Activated CD4-positive, alpha-beta memory T cell treated with anti-CD3 and anti-CD28 coated beads, Interleukin-2, amount 10 ng/mL, durations not matched to agents 7 days and 5 days (primary cell): ENCODE data around the gene ARHGAP6. TPM values are rescaled to one million over a fixed set of nuclear protein-coding genes. Genes with fewer than 3 reads are reported as not detected.
"Not testable (repeated sequence)": the region's sequence is repeated elsewhere in the genome, so short reads cannot be mapped to it uniquely, and the experiment has no call there.

Experiments
- CTCF ChIA-PET: fragments of 350-600 bp; sonication (Branson Sonifier 250); formaldehyde crosslinking; loops from one replicate; lab custom pipeline; 2021; ENCODE audit warnings: antibody characterized with exemption, inconsistent platforms; lab: Charles Lee
- POLR2A ChIA-PET: fragments of 350-600 bp; sonication (Branson Sonifier 250); formaldehyde crosslinking; loops from one replicate; lab custom pipeline; 2021; ENCODE audit warnings: antibody characterized with exemption; lab: Charles Lee
- DNase-seq: peaks from one replicate; pipeline ENCODE4 v3.0.0-alpha.2; 2020
- H3K27ac Mint-ChIP-seq: one replicate; pipeline ENCODE4 v1.8.0; 2021; ENCODE audit warnings: mild to moderate bottlenecking, mixed read lengths
- H3K27me3 Mint-ChIP-seq: one replicate; pipeline ENCODE4 v1.8.0; 2021; ENCODE audit warnings: mixed read lengths
- H3K36me3 Mint-ChIP-seq: one replicate; pipeline ENCODE4 v1.8.0; 2021; ENCODE audit warnings: low read depth, mixed read lengths
- H3K4me1 Mint-ChIP-seq: one replicate; pipeline ENCODE4 v1.8.0; 2021; ENCODE audit warnings: mixed read lengths
- H3K4me3 Mint-ChIP-seq: one replicate; pipeline ENCODE4 v1.8.0; 2021; ENCODE audit warnings: mild to moderate bottlenecking, mixed read lengths
- H3K9me3 Mint-ChIP-seq: one replicate; pipeline ENCODE4 v1.8.0; 2021; ENCODE audit warnings: mixed read lengths
- total RNA-seq, 2 experiments: library from RNA; stranded (reverse); gene quantifications; one replicate each; pipeline ENCODE4 v1.2.3, GENCODE V29; 2021

The ARHGAP6 gene
- total RNA-seq, 2 experiments from 2014 or later, result not detected

DNA sequence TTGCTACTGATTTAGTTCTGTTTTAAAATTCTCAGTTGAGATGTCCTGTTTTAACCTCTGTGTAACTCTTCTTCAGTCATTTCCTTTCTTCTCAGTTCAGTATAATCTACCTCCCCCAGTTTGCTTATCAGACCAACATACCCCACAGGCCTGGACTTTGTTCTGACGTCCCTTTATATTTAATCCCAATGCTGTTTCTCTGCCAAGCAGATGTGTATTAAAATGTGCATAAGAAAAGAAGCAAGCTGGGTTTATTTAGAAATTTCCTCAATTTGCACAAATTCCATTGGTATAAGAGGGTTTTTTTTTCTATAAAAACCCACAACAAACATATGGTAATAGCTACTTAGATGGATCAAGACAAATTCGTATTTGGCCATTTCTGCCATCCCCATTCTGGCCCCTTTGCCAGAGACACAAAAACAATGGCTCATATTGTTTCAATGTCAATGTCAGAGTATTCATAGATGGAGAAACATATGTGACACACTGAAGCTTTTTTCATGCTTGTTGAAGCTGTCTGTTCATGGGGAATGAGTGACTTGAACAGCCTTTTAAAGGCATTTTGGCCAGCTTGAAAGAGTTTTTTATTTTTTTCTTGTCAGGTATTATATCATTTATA lies 530.0 kb downstream of the ARHGAP6 start:
- no peak for DNase-seq
- Mint-ChIP-seq H3K9me3 (no peaks in the 10 kb centered on the region), H3K4me1 (no peaks in the 10 kb centered on the region), H3K27me3 (peaks cover 6% of the 10 kb centered on the region), H3K36me3 (no peaks in the 10 kb centered on the region), H3K4me3 (no peak overlapping the region), H3K27ac (no peak overlapping the region)
- ChIA-PET CTCF (interaction anchor here (0.6 to 1.8 kb wide), 2 partner anchors 912 to 946 kb away, joined by 3 to 6 read pairs; no protein-coding TSS in a partner anchor), POLR2A (no interaction called here)

DNA sequence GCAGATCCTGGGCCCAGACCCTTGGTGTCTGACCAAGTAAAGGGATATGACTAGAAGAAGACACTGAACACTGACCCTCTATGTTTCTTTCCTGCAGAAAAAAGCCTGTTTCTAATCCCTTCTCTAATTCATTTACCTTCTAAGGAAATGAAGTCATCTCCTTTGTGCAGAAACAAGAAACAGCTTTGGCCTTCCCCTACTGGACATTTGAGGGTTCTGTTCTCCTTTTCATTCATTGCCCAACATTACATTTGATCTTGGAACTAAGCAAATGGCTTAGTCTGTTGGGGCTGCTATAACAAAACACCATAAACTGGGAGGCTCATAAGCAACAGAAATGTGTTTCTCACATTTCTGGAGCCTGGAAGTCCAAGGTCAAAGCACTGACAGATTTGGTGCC lies 534.6 kb downstream of the ARHGAP6 start:
- DNase-seq, result no peak
- Mint-ChIP-seq H3K36me3 (no peaks in the 10 kb centered on the region), H3K4me3 (no peak overlapping the region), H3K9me3 (no peaks in the 10 kb centered on the region), H3K27me3 (no peaks in the 10 kb centered on the region), H3K27ac (no peak overlapping the region), H3K4me1 (no peaks in the 10 kb centered on the region)
- POLR2A ChIA-PET, result no interaction called here
- CTCF ChIA-PET, result interaction anchor here (1.3 kb wide), 1 partner anchor 941 kb away, joined by 3 read pairs; no protein-coding TSS in a partner anchor

DNA sequence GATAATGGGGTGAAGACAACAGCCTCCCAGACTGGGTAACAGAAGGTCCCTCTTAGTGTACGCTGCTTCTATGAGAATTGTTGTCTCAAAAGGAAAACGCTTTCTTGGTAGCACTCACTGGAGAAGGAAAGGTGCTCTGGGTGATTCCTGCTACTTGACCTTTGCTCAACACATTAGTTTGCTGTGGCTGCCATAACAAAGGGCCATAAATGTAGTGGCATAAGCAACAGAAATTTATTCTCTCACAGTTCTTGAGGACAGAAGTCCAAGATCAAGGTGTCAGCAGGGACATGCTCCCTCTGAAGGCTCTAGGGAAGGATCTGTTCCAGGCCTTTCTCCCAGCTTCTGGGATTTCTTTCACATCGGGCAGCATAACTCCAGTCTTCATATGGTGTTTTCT lies 535.6 kb downstream of the ARHGAP6 start:
- Mint-ChIP-seq H3K4me1 (no peaks in the 10 kb centered on the region), H3K27ac (no peak overlapping the region), H3K4me3 (no peak overlapping the region), H3K36me3 (no peaks in the 10 kb centered on the region), H3K27me3 (no peaks in the 10 kb centered on the region), H3K9me3 (no peaks in the 10 kb centered on the region)
- CTCF ChIA-PET, result interaction anchor here (1.3 kb wide), 1 partner anchor 940 kb away, joined by 3 read pairs; no protein-coding TSS in a partner anchor
- POLR2A ChIA-PET, result no interaction called here
- DNase-seq, result no peak

DNA sequence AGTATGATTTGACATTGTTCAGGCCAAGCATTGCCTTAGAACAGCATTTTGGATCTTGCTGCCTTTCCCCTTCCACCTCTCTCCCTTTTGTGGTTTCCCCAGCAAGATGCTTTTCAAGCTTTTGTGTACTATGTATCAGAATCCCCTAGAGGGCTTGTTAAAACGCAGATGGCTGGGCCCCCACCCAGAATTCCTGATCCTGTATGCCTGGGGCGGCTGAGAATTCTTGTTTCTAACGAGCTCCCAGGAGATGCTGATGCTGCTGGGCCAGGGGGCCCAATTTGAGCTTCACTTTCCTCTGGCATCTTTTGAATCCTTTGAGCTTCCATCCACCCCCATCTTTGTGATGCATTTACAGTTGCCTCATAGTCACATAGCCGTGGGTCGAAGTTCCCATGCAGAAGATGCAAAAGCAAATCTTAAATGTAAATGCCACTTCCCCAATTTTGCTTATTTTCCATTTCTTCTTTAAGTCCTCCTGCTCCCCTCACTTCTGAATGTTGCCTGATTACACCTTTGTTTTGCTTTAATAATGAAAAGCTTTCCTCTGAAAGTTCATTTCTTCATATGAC lies 536.1 kb downstream of the ARHGAP6 start:
- Mint-ChIP-seq H3K27ac (no peak overlapping the region), H3K36me3 (no peaks in the 10 kb centered on the region), H3K9me3 (no peaks in the 10 kb centered on the region), H3K27me3 (no peaks in the 10 kb centered on the region), H3K4me1 (no peaks in the 10 kb centered on the region), H3K4me3 (no peak overlapping the region)
- ChIA-PET CTCF (no interaction called here), POLR2A (no interaction called here)
- DNase-seq, result no peak

DNA sequence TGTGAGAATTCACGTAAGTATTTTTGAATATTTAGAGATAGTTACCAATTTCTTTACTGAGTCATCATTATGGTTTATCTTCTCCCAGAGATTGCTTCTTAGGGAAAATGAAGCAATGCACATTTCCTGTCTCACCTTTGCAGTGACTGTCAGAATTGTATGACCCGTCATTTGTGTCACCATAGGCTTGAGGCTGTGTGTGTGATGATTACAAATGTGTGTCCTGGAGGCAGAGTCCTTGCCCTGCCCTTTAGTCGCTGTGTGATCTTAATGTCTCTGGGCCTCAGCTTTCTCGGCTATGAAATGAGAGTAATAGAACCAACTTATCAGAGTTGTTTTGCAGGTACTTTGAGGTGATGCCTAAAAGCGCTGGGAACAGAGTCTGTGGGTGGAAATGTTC lies 540.7 kb downstream of the ARHGAP6 start:
- no peak for DNase-seq
- no peaks in the 10 kb centered on the region for H3K9me3 Mint-ChIP-seq
- no peak overlapping the region for H3K27ac Mint-ChIP-seq
- CTCF ChIA-PET, result no interaction called here
- no peaks in the 10 kb centered on the region for H3K27me3 Mint-ChIP-seq
- POLR2A ChIA-PET, result interaction anchor here (1.0 kb wide), 1 partner anchor 639 kb away, joined by 3 read pairs; no protein-coding TSS in a partner anchor
- no peak overlapping the region for H3K4me3 Mint-ChIP-seq
- peaks cover 11% of the 10 kb centered on the region for H3K36me3 Mint-ChIP-seq
- H3K4me1 Mint-ChIP-seq, result no peaks in the 10 kb centered on the region

DNA sequence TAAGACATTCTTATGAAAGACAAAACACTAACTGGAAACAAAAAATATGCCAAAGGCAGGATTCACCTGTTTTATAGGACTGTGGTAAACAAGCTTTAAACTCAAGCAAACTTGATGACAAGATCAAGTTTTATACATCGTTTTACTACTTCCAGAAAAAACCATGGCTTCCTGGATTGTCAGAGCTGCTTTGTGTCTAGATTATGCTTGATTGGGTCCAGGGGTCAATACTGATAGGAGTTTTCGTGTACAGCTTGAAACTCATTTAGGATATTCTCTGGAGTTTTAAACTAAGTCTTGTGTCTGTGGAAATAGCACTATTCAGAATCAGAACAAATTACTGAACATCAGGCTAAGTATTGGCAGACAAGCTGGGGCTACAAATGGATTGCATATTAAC lies 541.6 kb downstream of the ARHGAP6 start:
- DNase-seq, result no peak
- H3K4me1 Mint-ChIP-seq, result no peaks in the 10 kb centered on the region
- ChIA-PET POLR2A (no interaction called here), CTCF (no interaction called here)
- H3K27me3 Mint-ChIP-seq, result no peaks in the 10 kb centered on the region
- H3K4me3 Mint-ChIP-seq, result no peak overlapping the region
- H3K36me3 Mint-ChIP-seq, result peaks cover 18% of the 10 kb centered on the region
- no peaks in the 10 kb centered on the region for H3K9me3 Mint-ChIP-seq
- H3K27ac Mint-ChIP-seq, result no peak overlapping the region

DNA sequence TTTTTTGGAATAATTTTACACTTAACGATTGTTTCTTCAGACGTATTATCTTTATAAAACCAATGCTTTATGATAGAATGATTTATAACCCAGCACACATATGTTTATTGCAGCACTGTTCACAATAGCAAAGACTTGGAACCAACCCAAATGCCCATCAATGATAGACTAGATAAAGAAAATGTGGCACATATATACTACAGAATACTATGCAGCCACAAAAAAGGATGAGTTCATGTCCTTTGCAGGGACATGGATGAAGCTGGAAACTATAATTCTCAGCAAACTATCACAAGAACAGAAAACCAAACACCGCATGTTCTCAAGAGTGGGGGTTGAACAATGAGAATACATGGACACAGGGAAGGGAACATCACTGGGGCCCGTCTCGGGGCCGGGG lies 542.6 kb downstream of the ARHGAP6 start:
- H3K4me1 Mint-ChIP-seq, H3K9me3 Mint-ChIP-seq, H3K4me3 Mint-ChIP-seq, H3K27ac Mint-ChIP-seq, CTCF ChIA-PET, H3K27me3 Mint-ChIP-seq, POLR2A ChIA-PET, DNase-seq: not testable (repeated sequence)
- peaks cover 23% of the 10 kb centered on the region for H3K36me3 Mint-ChIP-seq

DNA sequence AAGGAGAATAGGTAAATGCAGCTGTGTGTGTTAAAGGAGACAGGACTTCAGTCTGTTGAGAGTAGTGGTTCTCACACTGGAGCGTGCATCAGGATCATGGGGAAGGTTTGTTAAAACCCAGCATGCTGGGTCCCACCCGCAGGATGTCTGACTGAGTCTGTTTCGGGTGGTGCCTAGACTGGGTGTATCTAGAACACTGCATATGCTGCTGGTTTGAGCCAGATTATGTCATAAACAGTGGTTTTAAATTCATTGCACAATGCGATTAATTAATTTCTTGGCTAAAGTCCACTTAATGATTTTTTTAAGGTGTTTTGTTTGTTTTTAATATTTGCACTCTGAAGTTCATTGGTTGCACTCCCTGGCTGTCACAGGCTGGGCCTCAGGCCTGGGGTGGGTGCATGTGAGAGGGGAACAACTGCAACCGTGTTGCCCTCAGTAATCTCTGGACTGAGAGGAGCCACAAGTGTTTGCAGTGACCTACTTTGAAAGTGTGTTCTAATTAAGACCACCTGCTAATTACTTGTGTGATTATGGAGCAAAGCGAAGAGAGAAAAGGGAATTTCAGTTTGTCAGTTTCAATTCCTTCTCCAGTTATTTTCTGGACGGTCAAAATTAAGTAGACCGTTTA lies 546.3 kb downstream of the ARHGAP6 start:
- H3K36me3 Mint-ChIP-seq, result peaks cover 42% of the 10 kb centered on the region
- no peaks in the 10 kb centered on the region for H3K4me1 Mint-ChIP-seq
- DNase-seq, result no peak
- CTCF ChIA-PET, result no interaction called here
- H3K4me3 Mint-ChIP-seq, result no peak overlapping the region
- H3K9me3 Mint-ChIP-seq, result no peaks in the 10 kb centered on the region
- no peaks in the 10 kb centered on the region for H3K27me3 Mint-ChIP-seq
- no peak overlapping the region for H3K27ac Mint-ChIP-seq
- POLR2A ChIA-PET, result no interaction called here

DNA sequence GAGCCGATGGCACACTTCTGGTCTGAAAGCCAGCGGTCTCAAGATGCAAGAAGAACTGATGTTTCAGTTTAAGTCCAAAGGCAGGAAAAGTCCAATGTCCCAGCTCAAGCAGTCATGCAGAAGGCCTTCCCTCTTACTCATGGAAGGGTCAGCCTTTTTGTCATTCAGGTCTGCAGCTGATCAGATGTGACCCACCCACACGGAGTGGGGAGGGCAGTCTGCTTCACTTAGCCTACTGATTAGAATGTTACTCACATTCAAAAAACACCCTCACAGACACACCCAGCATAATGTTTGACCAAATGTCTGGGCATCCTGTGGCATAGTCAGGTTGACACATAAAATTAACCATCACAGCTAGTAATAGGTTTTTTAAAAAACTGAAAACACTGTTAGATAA lies 548.0 kb downstream of the ARHGAP6 start:
- no peak for DNase-seq
- POLR2A ChIA-PET, result no interaction called here
- CTCF ChIA-PET, result no interaction called here
- no peak overlapping the region for H3K4me3 Mint-ChIP-seq
- H3K9me3 Mint-ChIP-seq, result no peaks in the 10 kb centered on the region
- no peak overlapping the region for H3K27ac Mint-ChIP-seq
- H3K27me3 Mint-ChIP-seq, result no peaks in the 10 kb centered on the region
- peaks cover 48% of the 10 kb centered on the region for H3K36me3 Mint-ChIP-seq
- peaks cover 15% of the 10 kb centered on the region for H3K4me1 Mint-ChIP-seq

DNA sequence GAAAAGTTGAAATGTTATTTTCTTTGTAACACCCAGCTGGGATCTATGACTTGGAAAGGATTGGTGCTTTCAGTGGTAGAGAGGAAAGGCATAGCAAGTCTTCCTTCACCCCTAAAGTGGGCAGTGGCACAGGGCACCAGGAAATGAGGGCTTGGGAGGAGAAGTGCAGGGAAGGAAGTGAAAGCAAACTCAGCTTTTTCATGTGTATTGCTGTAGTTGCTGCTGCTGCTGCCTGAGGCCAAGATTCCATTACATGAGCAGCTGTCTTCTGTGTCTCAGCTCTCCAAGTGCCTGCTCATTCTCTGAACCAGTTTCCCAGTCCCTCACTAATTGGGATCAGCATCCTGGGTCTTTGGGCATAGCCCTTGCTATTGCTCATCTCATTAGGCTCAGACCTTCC lies 552.0 kb downstream of the ARHGAP6 start:
- CTCF ChIA-PET, result no interaction called here
- H3K27ac Mint-ChIP-seq, result peak overlapping the region; percentile 74
- no peaks in the 10 kb centered on the region for H3K9me3 Mint-ChIP-seq
- peaks cover 31% of the 10 kb centered on the region for H3K36me3 Mint-ChIP-seq
- H3K4me1 Mint-ChIP-seq, result peaks cover 25% of the 10 kb centered on the region
- POLR2A ChIA-PET, result interaction anchor here (1.6 kb wide), 1 partner anchor 8 kb away, joined by 3 read pairs; no protein-coding TSS in a partner anchor
- no peaks in the 10 kb centered on the region for H3K27me3 Mint-ChIP-seq
- no peak for DNase-seq
- peak overlapping the region; percentile 33 for H3K4me3 Mint-ChIP-seq

DNA sequence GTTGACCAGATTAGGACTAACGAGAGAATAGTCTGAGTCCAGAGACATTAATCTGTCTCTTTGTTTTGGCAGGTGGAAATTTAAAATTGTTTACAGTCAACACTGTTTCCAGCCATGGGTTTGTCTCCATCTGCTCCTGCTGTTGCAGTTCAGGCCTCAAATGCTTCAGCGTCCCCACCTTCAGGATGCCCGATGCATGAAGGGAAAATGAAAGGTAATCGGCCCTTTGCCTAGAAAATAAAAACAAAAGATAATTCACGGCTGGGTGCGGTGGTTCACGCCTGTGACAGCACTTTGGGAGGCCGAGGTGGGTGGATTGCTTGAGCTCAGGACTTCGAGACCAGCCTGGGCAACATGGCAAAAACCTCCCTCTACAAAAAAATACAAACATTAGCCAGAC lies 553.8 kb downstream of the ARHGAP6 start:
- Mint-ChIP-seq H3K27ac (peak overlapping the region; percentile 92), H3K36me3 (peaks cover 26% of the 10 kb centered on the region), H3K4me1 (peaks cover 25% of the 10 kb centered on the region), H3K9me3 (no peaks in the 10 kb centered on the region), H3K27me3 (no peaks in the 10 kb centered on the region), H3K4me3 (no peak overlapping the region)
- no peak for DNase-seq
- CTCF ChIA-PET, result no interaction called here
- POLR2A ChIA-PET, result no interaction called here

DNA sequence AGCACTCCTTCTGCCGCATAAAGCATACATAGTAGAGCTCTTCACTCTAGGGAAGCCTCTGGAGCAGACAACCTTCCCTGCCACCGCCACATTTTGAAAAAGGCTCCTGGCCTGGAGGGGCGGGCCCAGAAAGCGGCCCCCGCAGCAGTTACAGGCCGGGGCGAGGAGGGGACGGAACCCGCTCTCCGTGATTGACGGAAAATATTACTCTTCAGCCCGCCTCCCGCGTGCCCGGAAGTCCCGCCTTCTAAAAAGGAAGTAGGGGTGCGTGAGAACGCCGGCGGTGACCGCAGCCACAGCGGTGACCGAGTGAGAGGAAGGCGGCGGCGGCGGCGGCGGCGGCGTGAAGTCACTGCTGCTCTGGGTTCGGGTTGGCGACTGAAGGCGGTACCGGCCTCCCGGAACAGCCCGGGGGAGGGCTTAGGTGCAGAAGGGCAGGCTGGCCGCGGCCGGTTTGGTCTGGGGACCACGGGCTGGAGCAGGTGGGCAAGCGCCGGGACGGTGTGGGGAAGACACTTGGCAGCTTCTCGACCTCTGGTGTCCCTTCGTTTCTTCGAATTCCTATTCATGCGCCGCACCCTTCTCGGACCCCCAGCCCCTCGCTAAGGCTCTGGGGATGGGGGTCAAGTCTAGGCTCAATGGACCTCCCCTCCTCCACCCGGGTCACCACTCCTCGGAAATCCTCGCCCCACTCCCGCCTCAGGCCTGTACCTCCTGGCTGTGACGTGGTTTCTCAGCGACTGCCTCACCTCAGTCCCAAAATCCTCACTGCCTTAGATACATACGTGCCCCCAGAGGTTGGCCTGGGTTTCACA lies 554.5 kb downstream of the ARHGAP6 start, which contains the start of gene HCCS:
Gene HCCS (plus strand): TSS at position 296 of the 815 bp plus-strand sequence. CDS start 729 bp downstream, outside the sequence.
- Mint-ChIP-seq H3K9me3 (no peaks in the 10 kb centered on the region), H3K27ac (peak within 1 kb of the TSS; percentile 92), H3K4me3 (no peak within 1 kb of the TSS), H3K4me1 (peaks cover 25% of the 10 kb centered on the region), H3K36me3 (peaks cover 26% of the 10 kb centered on the region), H3K27me3 (no peaks in the 10 kb centered on the region)
- ChIA-PET POLR2A (no interaction called here), CTCF (no interaction called here)
- peak; percentile 89 for DNase-seq

DNA sequence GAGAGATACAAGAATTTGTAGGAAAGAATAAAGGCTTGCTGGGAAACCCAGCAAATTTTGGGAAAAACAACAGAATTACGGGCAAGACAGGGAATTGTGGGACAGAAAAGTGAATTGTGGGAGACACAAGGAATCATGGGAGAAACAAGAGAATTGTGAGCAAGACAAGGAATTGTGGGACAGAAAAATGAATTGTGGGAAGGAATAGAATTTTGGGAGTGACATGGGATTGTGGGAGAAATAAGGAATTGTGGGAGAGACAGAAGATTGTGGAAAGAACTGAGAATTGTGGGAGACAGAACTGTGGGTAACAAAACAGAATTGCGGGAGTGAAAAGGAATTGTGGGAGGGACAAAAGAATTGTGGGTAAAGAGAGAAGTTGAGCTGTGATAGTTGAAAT lies 555.8 kb downstream of the ARHGAP6 start:
- DNase-seq, result no peak
- CTCF ChIA-PET, result no interaction called here
- H3K4me1 Mint-ChIP-seq, result peaks cover 25% of the 10 kb centered on the region
- POLR2A ChIA-PET, result no interaction called here
- H3K27ac Mint-ChIP-seq, result no peak overlapping the region
- no peaks in the 10 kb centered on the region for H3K9me3 Mint-ChIP-seq
- no peak overlapping the region for H3K4me3 Mint-ChIP-seq
- H3K36me3 Mint-ChIP-seq, result peaks cover 20% of the 10 kb centered on the region
- no peaks in the 10 kb centered on the region for H3K27me3 Mint-ChIP-seq
